Breast epithelium (tissue), 3 donors: ENCODE results near the gene UNK.

Experiments
- CTCF ChIP-seq, 3 donors: fragments of 450-650 bp; IDR thresholded peaks; one replicate each; pipeline ENCODE4 v1.5.1; 2016 to 2017; ENCODE audit warnings: antibody characterized with exemption in 3 of 3, mild to moderate bottlenecking in 3 of 3, moderate library complexity in 3 of 3
- POLR2A ChIP-seq: fragments of 450-650 bp; IDR thresholded peaks from one replicate; pipeline ENCODE4 v1.6.1; 2016; ENCODE audit warnings: antibody characterized with exemption, mild to moderate bottlenecking, moderate library complexity
- POLR2AphosphoS5 ChIP-seq, 3 donors: sonication (generic); formaldehyde crosslinking; IDR thresholded peaks; one replicate each; pipeline ENCODE4 v1.6.1; 2017; ENCODE audit warnings: antibody characterized with exemption in 3 of 3

- TF ChIP-seq CTCF (IDR thresholded peaks at IDR 0.05), result no peak
- TF ChIP-seq POLR2A, result no peak
- no peak for TF ChIP-seq POLR2AphosphoS5 (IDR thresholded peaks at IDR 0.05)
These were observed 63.3 kb downstream of the UNK start for GRCh38 chr17:75847614-75848522.
